K562 treated with DMSO at 1 percent for 4 hours (cell line): Measurements from ENCODE around the gene BRME1. TPM values are rescaled to one million over a fixed set of nuclear protein-coding genes. Genes with fewer than 3 reads are reported as not detected.

Source experiments
- total RNA-seq: library from RNA; unstranded; fragments of 300-600 nt; gene quantifications from 2 replicates; pipeline ENCODE4 v1.2.3, GENCODE V29; 2022; ENCODE audit not compliant: insufficient read depth

BRME1 gene
- 6.6 and 9.7 TPM in 2 replicates for total RNA-seq

GRCh38 chr19:13905634-13906520 lies at the start of gene BRME1, which contains the start of gene CC2D1A:
BRME1 (minus strand) TSS chr19:13906117; CDS start chr19:13904892, 1,225 bp downstream.
CC2D1A (plus strand) TSS chr19:13906201; CDS start chr19:13906442, 241 bp downstream.

GRCh38 chr19:13952154-13952930 lies 46.4 kb upstream of the BRME1 start, which contains the start of gene DCAF15:
DCAF15 (plus strand) TSS chr19:13952509; CDS start chr19:13952513, 4 bp downstream.

GRCh38 chr19:13938301-13939064 lies 32.6 kb upstream of the BRME1 start, which contains the start of gene PODNL1:
PODNL1 (minus strand) TSS chr19:13938417; CDS start chr19:13938181, 236 bp downstream.

GRCh38 chr19:13876834-13877233 lies 29.1 kb downstream of the BRME1 start, which contains the start of gene NANOS3:
NANOS3 (plus strand) TSS chr19:13877134; CDS start chr19:13877249, 115 bp downstream.

Other genes starting within 250 kb of the BRME1 start
- gene MRI1, start 141.6 kb downstream of the BRME1 start, total RNA-seq = 24.1 and 34.3 TPM in 2 replicates
- gene C19orf53, start 131.7 kb downstream of the BRME1 start, total RNA-seq = 122 and 125 TPM in 2 replicates
- gene ZSWIM4, start 110.7 kb downstream of the BRME1 start, total RNA-seq = 7.2 and 11.3 TPM in 2 replicates
- gene NANOS3, start 29.0 kb downstream of the BRME1 start, total RNA-seq = not detected in 2 replicates
- 26.0 and 35.1 TPM in 2 replicates for gene CC2D1A, start 84 bp upstream of the BRME1 start, total RNA-seq
- 0.74 and 2.7 TPM in 2 replicates for gene PODNL1, start 32.3 kb upstream of the BRME1 start, total RNA-seq
- 54.7 and 55.8 TPM in 2 replicates for gene DCAF15, start 46.4 kb upstream of the BRME1 start, total RNA-seq
- gene RFX1, start 100.2 kb upstream of the BRME1 start, total RNA-seq = 7.1 and 24.9 TPM in 2 replicates
- gene RLN3, start 122.0 kb upstream of the BRME1 start, total RNA-seq = not detected in 2 replicates
- 19.2 and 23.6 TPM in 2 replicates for gene IL27RA, start 125.6 kb upstream of the BRME1 start, total RNA-seq
- 6.3 and 11.4 TPM in 2 replicates for gene PALM3, start 156.0 kb upstream of the BRME1 start, total RNA-seq
- 4.5 and 5.4 TPM in 2 replicates for gene MISP3, start 166.7 kb upstream of the BRME1 start, total RNA-seq
- gene C19orf67, start 179.7 kb upstream of the BRME1 start, total RNA-seq = not detected in 2 replicates
- 38.6 and 45.3 TPM in 2 replicates for gene SAMD1, start 184.6 kb upstream of the BRME1 start, total RNA-seq
- 76.7 and 78.9 TPM in 2 replicates for gene PRKACA, start 211.6 kb upstream of the BRME1 start, total RNA-seq
- gene ASF1B, start 230.5 kb upstream of the BRME1 start, total RNA-seq = 167 and 228 TPM in 2 replicates